Thoracic aorta (tissue), 2 donors: ENCODE measurements around the gene EHMT2. TPM values are rescaled to one million over a fixed set of nuclear protein-coding genes. Genes with fewer than 3 reads are reported as not detected.

Experiments used
- ATAC-seq: fragments of 150-250 bp; one replicate; pipeline ENCODE4 v1.8.0; 2017; ENCODE audit warnings: low read depth; ENCODE audit not compliant: insufficient number of reproducible peaks, low FRiP score
- DNase-seq: peaks from one replicate; pipeline ENCODE4 v3.0.0-alpha.2; 2020; ENCODE audit warnings: low spot score
- H3K27ac ChIP-seq, 2 donors: fragments of 200-600 bp; sonication (generic); 1 replicate in 1 of 2; 2 replicates in 1 of 2; pipeline ENCODE4 v1.5.1; 2016; ENCODE audit warnings: mild to moderate bottlenecking in 2 of 2, moderate library complexity in 2 of 2
- H3K27me3 ChIP-seq: fragments of 200-600 bp; sonication (generic); replicated peaks from 2 replicates; pipeline ENCODE4 v1.6.0; 2016; ENCODE audit warnings: mild to moderate bottlenecking; ENCODE audit not compliant: insufficient read depth
- H3K36me3 ChIP-seq: fragments of 200-600 bp; sonication (generic); one replicate; pipeline ENCODE4 v1.5.1; 2016
- H3K4me1 ChIP-seq, 2 donors: fragments of 200-600 bp; sonication (generic); 1 replicate in 1 of 2; 2 replicates in 1 of 2; pipeline versions ENCODE4 v1.5.1 to v1.6.0; 2016; ENCODE audit warnings: low read depth in 2 of 2, mild to moderate bottlenecking in 1 of 2; ENCODE audit not compliant: control insufficient read depth in 1 of 2
- H3K4me3 ChIP-seq: fragments of 200-600 bp; sonication (generic); 2 replicates; pipeline ENCODE4 v1.5.1; 2016; ENCODE audit warnings: mild to moderate bottlenecking
- H3K9me3 ChIP-seq: fragments of 200-600 bp; sonication (generic); 2 replicates; pipeline ENCODE4 v1.5.1; 2016
- total RNA-seq, 2 donors: library from RNA; depleted of rRNA; stranded (reverse); fragments of >200 nt; gene quantifications; one replicate each; pipeline versions ENCODE4 v1.1.0 to v1.2.3, GENCODE V29; 2016
- TF ChIP-seq, protein P1 (sequence below): fragments of 200-600 bp; sonication (generic); IDR thresholded peaks from one replicate; pipeline ENCODE4 v1.5.1; 2019; ENCODE audit warnings: antibody characterized with exemption

EHMT2 gene
- total RNA-seq, 2 donors from 2014 or later: 19.5 to 33.2 TPM

DNA sequence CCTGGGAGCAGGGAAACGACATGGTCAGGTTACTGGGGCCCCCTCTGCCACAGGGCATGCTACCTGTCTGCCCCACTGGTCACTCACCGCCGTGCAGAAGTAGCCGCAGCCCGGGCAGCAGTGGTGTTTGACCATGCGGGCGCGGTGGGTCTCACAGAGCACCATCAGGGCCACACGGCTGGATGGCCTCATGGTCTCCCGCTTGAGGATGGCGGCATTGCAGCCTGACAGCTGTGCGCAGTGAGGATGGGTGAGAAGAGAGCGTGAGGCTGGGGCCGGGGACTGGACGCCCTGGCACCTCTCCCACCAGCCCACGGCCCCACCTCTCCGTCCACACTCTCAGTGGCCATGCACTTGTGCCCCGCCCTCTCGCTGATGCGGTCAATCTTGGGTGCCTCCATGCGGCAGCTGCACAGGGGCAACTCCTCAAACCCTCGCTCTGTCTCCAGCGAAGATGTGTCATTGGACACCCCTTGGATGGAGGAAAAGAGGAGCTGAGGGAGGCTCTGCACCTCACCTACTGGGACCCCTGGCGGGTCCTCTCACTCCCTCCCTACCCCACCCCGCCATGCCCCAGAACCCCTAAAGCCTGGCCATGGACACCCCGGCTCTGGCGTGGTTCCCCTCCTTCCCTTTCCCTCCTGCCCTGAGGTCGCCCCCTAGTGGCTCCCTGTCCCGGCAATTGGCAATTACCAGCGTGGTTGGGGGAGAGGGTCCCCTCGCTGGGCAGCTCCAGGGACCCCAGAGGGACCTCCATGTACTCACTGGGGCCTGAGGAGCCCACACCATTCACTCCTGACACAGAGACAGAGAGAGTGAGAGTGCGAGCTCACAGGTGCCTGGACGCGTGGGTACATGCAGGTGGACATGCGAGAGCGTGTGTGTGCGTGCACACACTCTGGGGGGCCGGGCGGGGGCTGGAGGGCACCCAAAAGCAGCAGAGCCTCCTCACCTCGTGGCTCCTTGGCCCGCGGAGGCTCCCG is 8.9 kb downstream of the EHMT2 start:
- no peaks in the 10 kb centered on the region for H3K9me3 ChIP-seq
- no peaks in the 10 kb centered on the region for H3K4me1 ChIP-seq
- no peak for DNase-seq
- H3K27me3 ChIP-seq: no peaks in the 10 kb centered on the region
- H3K36me3 ChIP-seq: peaks cover 68% of the 10 kb centered on the region
- TF ChIP-seq, protein P1, sequence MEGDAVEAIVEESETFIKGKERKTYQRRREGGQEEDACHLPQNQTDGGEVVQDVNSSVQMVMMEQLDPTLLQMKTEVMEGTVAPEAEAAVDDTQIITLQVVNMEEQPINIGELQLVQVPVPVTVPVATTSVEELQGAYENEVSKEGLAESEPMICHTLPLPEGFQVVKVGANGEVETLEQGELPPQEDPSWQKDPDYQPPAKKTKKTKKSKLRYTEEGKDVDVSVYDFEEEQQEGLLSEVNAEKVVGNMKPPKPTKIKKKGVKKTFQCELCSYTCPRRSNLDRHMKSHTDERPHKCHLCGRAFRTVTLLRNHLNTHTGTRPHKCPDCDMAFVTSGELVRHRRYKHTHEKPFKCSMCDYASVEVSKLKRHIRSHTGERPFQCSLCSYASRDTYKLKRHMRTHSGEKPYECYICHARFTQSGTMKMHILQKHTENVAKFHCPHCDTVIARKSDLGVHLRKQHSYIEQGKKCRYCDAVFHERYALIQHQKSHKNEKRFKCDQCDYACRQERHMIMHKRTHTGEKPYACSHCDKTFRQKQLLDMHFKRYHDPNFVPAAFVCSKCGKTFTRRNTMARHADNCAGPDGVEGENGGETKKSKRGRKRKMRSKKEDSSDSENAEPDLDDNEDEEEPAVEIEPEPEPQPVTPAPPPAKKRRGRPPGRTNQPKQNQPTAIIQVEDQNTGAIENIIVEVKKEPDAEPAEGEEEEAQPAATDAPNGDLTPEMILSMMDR: peak; percentile 68
- no peak overlapping the region for H3K27ac ChIP-seq
- ATAC-seq: no peak
- no peak overlapping the region for H3K4me3 ChIP-seq

DNA sequence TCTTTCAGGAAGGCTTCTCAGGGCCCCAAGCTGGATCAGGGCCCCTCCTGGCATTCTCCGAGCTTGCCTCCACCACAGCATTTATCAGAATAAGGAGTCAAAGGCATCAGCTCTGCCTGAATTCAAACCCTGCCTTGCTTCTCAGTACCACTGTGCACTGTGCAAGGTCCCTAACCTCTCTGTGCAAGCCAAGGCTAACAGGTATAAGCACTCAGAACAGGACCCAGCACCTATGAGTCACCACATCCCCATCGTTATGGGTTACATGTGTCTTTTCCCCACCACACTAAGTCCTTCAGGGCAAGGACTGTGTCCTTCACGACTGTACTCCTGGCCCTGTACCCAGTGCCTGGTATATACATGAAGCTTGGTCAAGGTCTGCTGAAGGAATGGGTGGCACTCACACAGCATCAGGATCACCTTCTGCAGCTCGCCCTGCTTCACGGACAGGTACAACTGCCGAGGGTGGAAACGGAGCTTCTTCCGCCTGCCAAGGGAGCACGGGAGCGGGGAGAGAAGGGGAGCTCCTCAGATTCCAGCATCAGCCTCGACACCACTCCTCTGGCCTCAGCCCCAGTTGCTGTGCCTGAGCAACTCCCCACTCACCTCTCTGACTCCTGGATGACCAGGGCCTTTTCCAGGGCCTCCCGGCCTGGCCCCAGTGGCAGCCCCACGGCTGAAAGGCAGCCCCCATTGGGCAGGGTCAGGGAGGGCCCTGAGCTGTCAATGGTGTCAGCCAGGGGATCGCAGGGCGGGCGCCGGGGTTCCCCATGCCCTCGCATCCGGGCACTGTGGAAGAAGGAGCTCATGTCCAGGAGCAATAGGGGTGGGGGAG is 10.1 kb downstream of the EHMT2 start:
- Histone ChIP-seq H3K9me3 (no peaks in the 10 kb centered on the region), H3K36me3 (peaks cover 64% of the 10 kb centered on the region), H3K27me3 (no peaks in the 10 kb centered on the region), H3K4me1 (no peaks in the 10 kb centered on the region), H3K4me3 (no peak overlapping the region), H3K27ac (no peak overlapping the region)
- no peak for ATAC-seq
- DNase-seq: no peak
- TF ChIP-seq, protein P1: no peak

DNA sequence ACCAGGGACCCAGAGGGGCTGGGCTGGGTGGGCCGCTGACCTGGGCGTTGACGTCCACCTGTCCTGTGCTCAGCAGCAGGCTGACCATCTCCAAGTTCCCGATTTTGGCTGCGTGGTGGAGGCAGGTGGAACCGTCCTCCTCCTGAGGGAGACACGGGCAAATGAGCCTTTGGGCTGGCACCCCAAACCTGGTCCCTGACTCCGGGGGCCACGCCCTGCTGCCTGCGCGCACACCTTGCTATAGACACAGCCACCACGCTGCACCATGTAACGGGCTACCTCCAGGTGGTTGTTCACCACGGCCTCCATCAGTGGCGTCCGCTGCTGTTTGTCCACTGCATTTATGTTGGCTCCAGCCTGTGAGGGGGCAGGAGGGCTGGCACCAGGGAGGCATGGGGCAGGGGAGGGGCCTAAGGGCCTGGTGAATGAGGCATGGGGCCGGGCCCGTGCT is 10.9 kb downstream of the EHMT2 start:
- TF ChIP-seq, protein P1: no peak
- Histone ChIP-seq H3K4me1 (no peaks in the 10 kb centered on the region), H3K9me3 (no peaks in the 10 kb centered on the region), H3K27ac (no peak overlapping the region), H3K4me3 (no peak overlapping the region), H3K27me3 (no peaks in the 10 kb centered on the region), H3K36me3 (peaks cover 61% of the 10 kb centered on the region)
- ATAC-seq (no peak), DNase-seq (no peak)

DNA sequence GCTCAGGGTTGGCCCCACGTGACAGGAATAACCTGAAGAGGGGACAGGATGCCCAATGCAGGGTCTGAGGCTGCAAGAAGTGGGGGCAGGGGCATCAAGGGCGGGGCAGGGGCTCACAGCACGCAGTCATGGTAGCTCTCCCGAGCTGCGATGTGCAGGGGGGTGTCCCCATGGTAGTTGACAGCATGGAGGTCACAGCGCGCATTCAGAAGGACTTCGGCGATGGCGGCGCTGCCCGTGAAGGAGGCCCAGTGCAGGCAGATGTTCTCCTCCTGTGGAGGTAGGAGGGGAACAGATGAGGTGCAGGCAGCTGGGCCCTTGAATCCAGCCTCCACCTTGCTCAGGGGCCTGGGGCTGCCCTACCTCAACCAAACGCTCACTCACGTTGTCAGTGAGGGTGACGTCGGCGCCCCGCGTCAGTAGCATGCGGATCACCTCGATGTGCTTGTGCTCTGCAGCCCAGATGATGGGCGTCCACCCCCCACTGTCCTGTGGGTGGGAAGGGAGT is 12.9 kb downstream of the EHMT2 start:
- H3K27me3 ChIP-seq: no peaks in the 10 kb centered on the region

More for the DNA sequence above, 12.9 kb downstream of the EHMT2 start:
- DNase-seq (no peak), ATAC-seq (no peak)
- H3K27ac ChIP-seq: no peak overlapping the region
- no peaks in the 10 kb centered on the region for H3K9me3 ChIP-seq
- TF ChIP-seq, protein P1: no peak
- no peaks in the 10 kb centered on the region for H3K4me1 ChIP-seq
- peaks cover 72% of the 10 kb centered on the region for H3K36me3 ChIP-seq
- H3K4me3 ChIP-seq: no peak overlapping the region
